Measurements from ENCODE around the gene SLX4IP. TPM values are rescaled to one million over a fixed set of nuclear protein-coding genes. Genes with fewer than 3 reads are reported as not detected.

The SLX4IP gene
- total RNA-seq, 4 donors from 2014 or later, result 6.3 to 8.3 (median 7.4) TPM

- no peaks in the 10 kb centered on the region for H3K36me3 ChIP-seq
- H3K27me3 ChIP-seq, result no peaks in the 10 kb centered on the region
- H3K4me1 ChIP-seq, result peaks cover 4 to 5% of the 10 kb centered on the region in 2 donors
- TF ChIP-seq CTCF (IDR thresholded peaks at IDR 0.05), result no peak
- no peak for TF ChIP-seq POLR2A (IDR thresholded peaks at IDR 0.05)
- WGBS, 2 donors, result 97 to 99% methylated on average over 2 of the region's 2 CpGs
- H3K27ac ChIP-seq, result no peak overlapping the region
- H3K4me3 ChIP-seq (replicated peaks in 1 of 3), result no peak overlapping the region
- H3K9me3 ChIP-seq, result no peaks in the 10 kb centered on the region
- intact Hi-C loops (cut with DNase I), result no loop called here
- DNase-seq, result no peak
These were observed 55.2 kb downstream of the SLX4IP start for GRCh38 chr20:10490257-10490656.

- intact Hi-C loops (cut with DNase I), result no loop called here
- Histone ChIP-seq H3K4me1 (peaks cover 4 to 5% of the 10 kb centered on the region in 2 donors), H3K9me3 (no peaks in the 10 kb centered on the region), H3K36me3 (no peaks in the 10 kb centered on the region), H3K4me3 (replicated peaks in 1 of 3) (no peak overlapping the region), H3K27me3 (no peaks in the 10 kb centered on the region), H3K27ac (no peak overlapping the region)
- TF ChIP-seq POLR2A (IDR thresholded peaks at IDR 0.05) (no peak), CTCF (IDR thresholded peaks at IDR 0.05) (no peak)
- DNase-seq, result no peak
- 30 to 39% methylated on average over 1 of the region's 1 CpG for WGBS, 2 donors
These were observed 55.6 kb downstream of the SLX4IP start for GRCh38 chr20:10490706-10491105.

- H3K4me3 ChIP-seq (replicated peaks in 1 of 3), result no peak overlapping the region
- intact Hi-C loops (cut with DNase I), result no loop called here
- H3K9me3 ChIP-seq, result no peaks in the 10 kb centered on the region
- H3K4me1 ChIP-seq, result peaks cover 1 to 2% of the 10 kb centered on the region in 2 donors
- H3K27ac ChIP-seq, result no peak overlapping the region
- H3K27me3 ChIP-seq, result no peaks in the 10 kb centered on the region
- no peak for DNase-seq
- no peak for TF ChIP-seq CTCF (IDR thresholded peaks at IDR 0.05)
- TF ChIP-seq POLR2A (IDR thresholded peaks at IDR 0.05), result no peak
- no peaks in the 10 kb centered on the region for H3K36me3 ChIP-seq
- WGBS, 2 donors, result 83 to 87% methylated on average over 2 of the region's 2 CpGs
These were observed 57.0 kb downstream of the SLX4IP start for GRCh38 chr20:10492065-10492464.

- Histone ChIP-seq H3K4me1 (no peaks in the 10 kb centered on the region), H3K36me3 (no peaks in the 10 kb centered on the region), H3K27me3 (no peaks in the 10 kb centered on the region), H3K9me3 (no peaks in the 10 kb centered on the region), H3K4me3 (replicated peaks in 1 of 3) (no peak overlapping the region), H3K27ac (no peak overlapping the region)
- no peak for TF ChIP-seq CTCF (IDR thresholded peaks at IDR 0.05)
- no peak for TF ChIP-seq POLR2A (IDR thresholded peaks at IDR 0.05)
- no peak for DNase-seq
- WGBS, 2 donors, result 95 to 99% methylated on average over 2 of the region's 2 CpGs
- intact Hi-C loops (cut with DNase I), result no loop called here
These were observed 57.7 kb downstream of the SLX4IP start for GRCh38 chr20:10492844-10493243.

GRCh38 chr20:10495173-10495572 is 60.1 kb downstream of the SLX4IP start:
- TF ChIP-seq POLR2A (IDR thresholded peaks at IDR 0.05) (no peak), CTCF (IDR thresholded peaks at IDR 0.05) (no peak)
- Histone ChIP-seq H3K27ac (no peak overlapping the region), H3K36me3 (no peaks in the 10 kb centered on the region), H3K4me3 (replicated peaks in 1 of 3) (no peak overlapping the region), H3K27me3 (no peaks in the 10 kb centered on the region), H3K9me3 (no peaks in the 10 kb centered on the region), H3K4me1 (no peaks in the 10 kb centered on the region)
- 83 to 90% methylated on average over 2 of the region's 2 CpGs for whole genome bisulfite sequencing, 2 donors
- DNase-seq, result no peak
- intact Hi-C loops (cut with DNase I), result no loop called here
